Measurements from ENCODE around the gene TREML1.
"Not testable (repeated sequence)": the region's sequence is repeated elsewhere in the genome, so short reads cannot be mapped to it uniquely, and the experiment has no call there.

Gene TREML1

DNA sequence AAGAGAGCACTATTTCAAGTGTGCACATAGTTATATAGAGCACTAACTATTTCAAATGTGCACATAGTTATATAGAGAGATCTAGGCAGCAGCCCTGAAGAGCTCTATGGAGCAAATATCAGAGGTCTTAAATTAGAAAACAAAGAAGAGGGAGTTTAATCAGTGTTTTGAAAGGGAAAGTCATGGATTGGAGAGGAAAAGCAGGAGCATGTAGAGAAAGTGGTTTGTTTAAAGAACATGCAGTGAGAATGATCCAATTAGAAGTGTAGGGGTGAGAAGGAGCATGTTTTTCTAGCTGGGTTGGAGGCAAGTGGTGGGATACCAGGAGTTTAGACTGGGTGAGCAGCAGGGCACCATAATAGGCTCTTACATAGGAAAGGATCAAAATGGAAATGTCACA is 17.2 kb downstream of the TREML1 start:
- no peaks in the 10 kb centered on the region for H3K79me2 ChIP-seq (ENCODE audit: control insufficient read depth, insufficient read depth, low read length, unreplicated experiment)
- H3K4me1 ChIP-seq (ENCODE audit: control insufficient read depth, insufficient read depth, low read length, unreplicated experiment) = no peaks in the 10 kb centered on the region
- no peaks in the 10 kb centered on the region for H3K27me3 ChIP-seq (ENCODE audit: insufficient read depth, low read length)
- no peak overlapping the region for H3K4me3 ChIP-seq (ENCODE audit: low read depth, low read length)
- H3K27ac ChIP-seq (ENCODE audit: low read depth, low read length) = no peak overlapping the region
- H2AFZ ChIP-seq (ENCODE audit: low read length, unreplicated experiment) = no peak overlapping the region
- H3K36me3 ChIP-seq (ENCODE audit: insufficient read depth, low read length) = no peaks in the 10 kb centered on the region

DNA sequence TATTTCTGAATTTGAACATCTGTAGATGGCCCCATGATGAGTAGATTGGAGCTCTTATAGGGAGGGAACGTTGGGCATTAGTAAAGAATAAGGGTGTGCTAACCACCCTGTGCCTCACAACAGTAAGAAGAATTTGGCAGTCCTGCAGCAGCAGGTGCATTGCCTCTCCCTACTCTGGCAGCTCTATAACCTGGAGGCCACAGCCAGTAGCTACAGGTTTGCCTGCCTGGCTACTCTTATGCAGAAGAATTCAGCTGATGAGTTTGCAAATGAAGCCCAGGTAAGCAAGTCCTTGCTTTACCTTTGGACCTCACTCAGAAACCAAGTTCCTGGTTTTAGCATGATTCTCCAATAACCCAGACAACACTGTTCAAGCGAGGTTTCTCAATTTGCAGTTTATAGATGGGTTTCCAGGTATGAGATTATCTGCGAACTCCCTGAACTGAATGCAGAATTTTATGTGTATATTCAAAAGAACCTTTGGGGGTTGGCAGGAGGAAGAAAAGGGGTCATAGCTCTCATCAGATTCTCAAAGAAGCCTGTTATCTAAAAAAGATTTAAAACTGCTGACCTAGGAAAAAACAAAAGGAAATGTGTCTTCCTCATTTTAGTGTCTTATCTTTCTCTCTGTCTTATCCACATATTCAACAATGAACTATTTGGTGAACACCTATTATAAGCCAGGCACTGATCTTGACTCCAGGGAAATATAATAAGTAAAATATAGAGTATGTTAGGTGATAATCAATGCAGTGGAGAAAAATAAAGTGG is 18.9 kb downstream of the TREML1 start:
- H3K4me1 ChIP-seq (ENCODE audit: control insufficient read depth, insufficient read depth, low read length, unreplicated experiment) = no peaks in the 10 kb centered on the region
- no peak overlapping the region for H2AFZ ChIP-seq (ENCODE audit: low read length, unreplicated experiment)
- no peak overlapping the region for H3K4me3 ChIP-seq (ENCODE audit: low read depth, low read length)
- no peaks in the 10 kb centered on the region for H3K79me2 ChIP-seq (ENCODE audit: control insufficient read depth, insufficient read depth, low read length, unreplicated experiment)
- no peak overlapping the region for H3K27ac ChIP-seq (ENCODE audit: low read depth, low read length)
- H3K27me3 ChIP-seq (ENCODE audit: insufficient read depth, low read length) = no peaks in the 10 kb centered on the region
- no peaks in the 10 kb centered on the region for H3K36me3 ChIP-seq (ENCODE audit: insufficient read depth, low read length)

DNA sequence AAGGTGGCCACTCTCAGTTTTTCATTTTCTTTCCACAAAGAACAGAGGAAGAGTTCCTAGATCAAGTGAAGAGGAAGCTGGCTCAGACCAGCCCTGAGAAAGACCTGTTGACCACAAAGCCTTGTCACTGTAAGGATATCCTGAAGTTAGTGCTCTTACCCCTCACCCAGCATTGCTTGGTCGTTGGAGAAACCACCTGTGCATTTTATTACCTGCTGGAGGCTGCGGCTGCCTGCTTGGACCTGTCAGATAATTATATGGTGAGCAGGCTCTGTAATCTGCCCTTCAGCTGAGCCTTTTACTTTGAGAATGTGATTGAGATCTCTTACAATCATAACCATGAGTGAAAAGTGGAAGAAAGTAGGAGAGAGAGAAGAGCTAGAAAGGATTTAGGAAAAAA is 21.9 kb downstream of the TREML1 start:
- no peak overlapping the region for H3K27ac ChIP-seq (ENCODE audit: low read depth, low read length)
- no peaks in the 10 kb centered on the region for H3K79me2 ChIP-seq (ENCODE audit: control insufficient read depth, insufficient read depth, low read length, unreplicated experiment)
- H3K4me1 ChIP-seq (ENCODE audit: control insufficient read depth, insufficient read depth, low read length, unreplicated experiment) = no peaks in the 10 kb centered on the region
- no peaks in the 10 kb centered on the region for H3K36me3 ChIP-seq (ENCODE audit: insufficient read depth, low read length)
- H3K27me3 ChIP-seq (ENCODE audit: insufficient read depth, low read length) = no peaks in the 10 kb centered on the region
- H2AFZ ChIP-seq (ENCODE audit: low read length, unreplicated experiment) = no peak overlapping the region
- H3K4me3 ChIP-seq (ENCODE audit: low read depth, low read length) = no peak overlapping the region

DNA sequence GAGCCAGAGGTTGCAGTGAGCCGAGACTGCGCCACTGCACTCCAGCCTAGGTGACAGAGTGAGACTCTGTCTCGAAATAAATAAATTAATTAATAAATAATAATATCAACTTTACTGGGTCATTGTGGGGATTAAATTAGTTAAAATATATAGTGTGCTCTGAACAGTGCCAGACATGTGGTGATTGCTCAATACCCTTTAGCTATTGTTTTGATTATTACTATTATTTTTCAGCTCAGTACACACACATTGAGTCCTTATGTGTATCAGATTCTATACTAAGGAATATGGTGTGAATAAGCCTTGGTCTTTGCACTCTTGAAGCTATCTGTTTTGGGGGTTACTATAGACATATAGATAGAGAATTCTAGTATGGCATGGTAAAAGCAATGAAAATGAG is 28.9 kb downstream of the TREML1 start:
- H3K27me3 ChIP-seq (ENCODE audit: insufficient read depth, low read length) = no peaks in the 10 kb centered on the region
- H3K4me1 ChIP-seq (ENCODE audit: control insufficient read depth, insufficient read depth, low read length, unreplicated experiment) = no peaks in the 10 kb centered on the region
- H3K4me3 ChIP-seq (ENCODE audit: low read depth, low read length) = no peak overlapping the region
- H2AFZ ChIP-seq (ENCODE audit: low read length, unreplicated experiment) = no peak overlapping the region
- H3K36me3 ChIP-seq (ENCODE audit: insufficient read depth, low read length) = no peaks in the 10 kb centered on the region
- H3K79me2 ChIP-seq (ENCODE audit: control insufficient read depth, insufficient read depth, low read length, unreplicated experiment) = no peaks in the 10 kb centered on the region
- H3K27ac ChIP-seq (ENCODE audit: low read depth, low read length) = no peak overlapping the region

DNA sequence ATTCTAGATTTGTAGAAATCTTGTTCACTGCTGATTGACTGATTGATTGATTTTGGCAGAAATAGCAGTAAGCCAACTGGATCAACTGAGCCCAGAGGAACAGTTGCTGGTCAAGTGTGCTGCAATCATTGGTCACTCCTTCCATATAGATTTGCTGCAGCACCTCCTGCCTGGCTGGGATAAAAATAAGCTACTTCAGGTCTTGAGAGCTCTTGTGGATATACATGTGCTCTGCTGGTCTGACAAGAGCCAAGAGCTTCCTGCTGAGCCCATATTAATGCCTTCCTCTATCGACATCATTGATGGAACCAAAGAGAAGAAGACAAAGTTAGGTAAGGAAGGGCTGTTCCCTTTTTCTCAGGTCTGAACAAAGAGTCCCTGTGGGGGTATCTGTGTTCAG is 31.2 kb downstream of the TREML1 start:
- no peak overlapping the region for H3K4me3 ChIP-seq (ENCODE audit: low read depth, low read length)
- H3K4me1 ChIP-seq (ENCODE audit: control insufficient read depth, insufficient read depth, low read length, unreplicated experiment) = no peaks in the 10 kb centered on the region
- H2AFZ ChIP-seq (ENCODE audit: low read length, unreplicated experiment) = no peak overlapping the region
- H3K27me3 ChIP-seq (ENCODE audit: insufficient read depth, low read length) = no peaks in the 10 kb centered on the region
- H3K27ac ChIP-seq (ENCODE audit: low read depth, low read length) = no peak overlapping the region
- no peaks in the 10 kb centered on the region for H3K79me2 ChIP-seq (ENCODE audit: control insufficient read depth, insufficient read depth, low read length, unreplicated experiment)
- H3K36me3 ChIP-seq (ENCODE audit: insufficient read depth, low read length) = no peaks in the 10 kb centered on the region

DNA sequence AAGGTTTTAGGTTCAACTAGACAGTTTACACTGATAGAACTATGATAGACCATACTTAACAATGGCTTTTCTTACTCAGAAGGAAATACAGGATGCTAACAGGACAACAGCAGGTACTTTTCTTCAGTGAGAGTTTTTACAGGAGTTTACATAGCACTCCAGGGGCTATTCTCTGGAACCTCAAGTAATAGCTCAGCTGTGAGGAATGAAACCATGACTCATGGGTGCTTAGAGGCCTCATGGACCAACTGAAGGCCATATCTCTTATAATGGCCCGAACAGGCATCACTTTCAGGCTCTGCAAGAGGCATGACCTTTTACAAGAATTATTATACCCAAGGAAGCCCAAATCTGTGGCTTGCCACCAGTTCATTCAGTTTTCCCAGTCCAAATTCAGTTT is 31.8 kb downstream of the TREML1 start:
- Histone ChIP-seq H2AFZ (ENCODE audit: low read length, unreplicated experiment) (no peak overlapping the region), H3K4me1 (ENCODE audit: control insufficient read depth, insufficient read depth, low read length, unreplicated experiment) (no peaks in the 10 kb centered on the region), H3K36me3 (ENCODE audit: insufficient read depth, low read length) (no peaks in the 10 kb centered on the region), H3K27ac (ENCODE audit: low read depth, low read length) (no peak overlapping the region), H3K79me2 (ENCODE audit: control insufficient read depth, insufficient read depth, low read length, unreplicated experiment) (no peaks in the 10 kb centered on the region), H3K4me3 (ENCODE audit: low read depth, low read length) (no peak overlapping the region), H3K27me3 (ENCODE audit: insufficient read depth, low read length) (no peaks in the 10 kb centered on the region)

DNA sequence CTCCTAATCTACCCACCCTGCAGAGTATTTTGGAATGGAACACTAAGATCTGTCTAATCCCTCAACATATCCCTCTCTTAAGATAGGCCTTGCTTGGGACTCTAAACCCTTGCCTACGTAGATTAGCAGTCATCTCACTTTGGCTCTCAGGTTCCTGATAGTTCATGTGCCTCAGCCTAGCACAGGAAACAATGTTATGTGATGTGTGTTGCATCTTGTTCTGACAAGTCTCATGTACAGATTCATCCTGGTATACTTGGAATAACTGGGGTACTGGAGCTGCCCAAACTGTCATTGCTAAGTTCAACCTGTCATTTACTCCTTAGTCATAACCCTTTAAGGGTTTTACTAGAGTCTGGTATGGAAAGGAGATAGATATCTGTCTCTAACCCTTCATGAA is 34.1 kb downstream of the TREML1 start:
- Histone ChIP-seq H3K4me1 (ENCODE audit: control insufficient read depth, insufficient read depth, low read length, unreplicated experiment) (no peaks in the 10 kb centered on the region), H3K27ac (ENCODE audit: low read depth, low read length) (no peak overlapping the region), H3K27me3 (ENCODE audit: insufficient read depth, low read length) (no peaks in the 10 kb centered on the region), H3K36me3 (ENCODE audit: insufficient read depth, low read length) (no peaks in the 10 kb centered on the region), H2AFZ (ENCODE audit: low read length, unreplicated experiment) (no peak overlapping the region), H3K79me2 (ENCODE audit: control insufficient read depth, insufficient read depth, low read length, unreplicated experiment) (no peaks in the 10 kb centered on the region), H3K4me3 (ENCODE audit: low read depth, low read length) (no peak overlapping the region)

DNA sequence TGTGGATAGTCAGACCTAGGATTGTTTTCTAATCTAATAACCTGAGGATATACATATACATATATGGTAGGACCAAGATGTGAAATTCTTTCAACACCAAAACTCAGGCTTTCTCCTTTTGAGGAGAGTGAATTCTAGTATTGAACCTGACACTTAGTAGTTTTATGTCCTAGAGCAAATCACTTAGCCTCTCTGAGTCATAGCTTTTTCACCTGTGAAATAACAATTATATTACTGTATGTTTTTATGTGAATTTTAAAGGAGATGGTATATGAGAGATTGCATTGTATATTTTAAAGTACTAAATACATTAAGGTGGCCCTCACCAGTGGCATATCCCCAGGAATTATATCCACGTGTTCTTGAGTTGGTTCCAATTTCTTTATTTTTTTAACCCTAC is 34.6 kb downstream of the TREML1 start:
- Histone ChIP-seq H3K27ac (ENCODE audit: low read depth, low read length) (no peak overlapping the region), H3K36me3 (ENCODE audit: insufficient read depth, low read length) (no peaks in the 10 kb centered on the region), H3K27me3 (ENCODE audit: insufficient read depth, low read length) (no peaks in the 10 kb centered on the region), H3K4me1 (ENCODE audit: control insufficient read depth, insufficient read depth, low read length, unreplicated experiment) (no peaks in the 10 kb centered on the region), H3K4me3 (ENCODE audit: low read depth, low read length) (no peak overlapping the region), H3K79me2 (ENCODE audit: control insufficient read depth, insufficient read depth, low read length, unreplicated experiment) (no peaks in the 10 kb centered on the region), H2AFZ (ENCODE audit: low read length, unreplicated experiment) (no peak overlapping the region)

DNA sequence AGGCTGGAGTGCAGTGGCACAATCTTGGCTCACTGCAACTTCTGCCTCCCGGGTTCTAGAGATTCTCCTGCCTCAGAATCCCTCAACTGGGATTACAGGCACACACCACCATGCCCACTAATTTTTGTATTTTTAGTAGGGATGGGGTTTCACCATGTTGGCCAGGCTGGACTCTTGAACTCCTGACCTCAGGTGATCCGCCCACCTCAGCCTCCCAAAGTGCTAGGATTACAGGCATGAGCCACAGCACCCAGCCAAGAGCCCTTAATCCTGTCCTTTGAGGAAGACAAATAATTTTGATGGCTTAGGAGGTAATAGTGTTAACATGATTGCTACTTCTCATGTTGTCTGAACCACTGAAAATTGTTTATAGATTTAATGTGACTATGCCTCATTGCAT is 39.1 kb downstream of the TREML1 start:
- H3K36me3 ChIP-seq (ENCODE audit: insufficient read depth, low read length); H2AFZ ChIP-seq (ENCODE audit: low read length, unreplicated experiment); H3K27me3 ChIP-seq (ENCODE audit: insufficient read depth, low read length); H3K4me3 ChIP-seq (ENCODE audit: low read depth, low read length); H3K4me1 ChIP-seq (ENCODE audit: control insufficient read depth, insufficient read depth, low read length, unreplicated experiment); H3K27ac ChIP-seq (ENCODE audit: low read depth, low read length); H3K79me2 ChIP-seq (ENCODE audit: control insufficient read depth, insufficient read depth, low read length, unreplicated experiment): not testable (repeated sequence)

DNA sequence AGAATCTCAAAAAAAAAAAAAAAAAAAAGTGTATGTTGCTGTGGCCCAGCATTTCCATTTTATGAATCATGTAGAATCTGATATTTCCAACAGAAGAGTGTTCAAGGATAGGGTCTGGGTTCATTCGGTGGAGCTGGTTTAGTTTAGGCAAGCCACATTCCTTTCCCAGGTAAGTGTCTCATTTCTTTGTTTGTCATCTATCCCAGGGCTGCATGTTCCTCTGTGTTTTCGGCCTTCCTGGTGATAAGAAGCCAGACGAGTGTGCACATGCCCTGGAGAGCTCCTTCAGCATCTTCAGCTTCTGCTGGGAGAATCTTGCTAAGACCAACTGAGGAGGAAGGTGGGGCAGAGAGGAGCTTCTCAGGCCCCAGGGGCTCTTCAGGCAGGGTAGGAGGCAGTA is 43.1 kb downstream of the TREML1 start:
- Histone ChIP-seq H3K4me1 (ENCODE audit: control insufficient read depth, insufficient read depth, low read length, unreplicated experiment) (no peaks in the 10 kb centered on the region), H3K79me2 (ENCODE audit: control insufficient read depth, insufficient read depth, low read length, unreplicated experiment) (no peaks in the 10 kb centered on the region), H3K27me3 (ENCODE audit: insufficient read depth, low read length) (no peaks in the 10 kb centered on the region), H2AFZ (ENCODE audit: low read length, unreplicated experiment) (no peak overlapping the region), H3K27ac (ENCODE audit: low read depth, low read length) (no peak overlapping the region), H3K36me3 (ENCODE audit: insufficient read depth, low read length) (no peaks in the 10 kb centered on the region), H3K4me3 (ENCODE audit: low read depth, low read length) (no peak overlapping the region)

DNA sequence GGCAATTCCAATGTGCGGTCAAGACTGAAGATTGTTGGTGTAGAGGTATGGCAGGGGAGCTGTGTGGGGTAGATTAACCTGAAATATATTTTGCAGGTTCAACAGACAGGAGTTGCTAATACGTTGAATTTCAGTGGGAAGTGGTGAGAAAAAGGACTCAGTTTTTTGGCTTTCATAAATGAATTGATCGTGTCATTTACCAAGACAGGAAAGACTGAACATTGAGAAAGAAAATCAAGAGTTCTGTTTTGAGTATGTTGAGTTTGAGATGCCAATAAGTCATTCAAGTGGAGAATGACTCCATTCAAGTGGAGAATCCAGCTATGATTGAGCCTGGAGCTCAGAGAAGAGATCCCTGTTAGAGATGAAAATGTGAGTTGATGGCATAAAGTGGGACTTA is 50.3 kb downstream of the TREML1 start:
- peaks cover 16% of the 10 kb centered on the region for H3K36me3 ChIP-seq (ENCODE audit: insufficient read depth, low read length)
- no peaks in the 10 kb centered on the region for H3K27me3 ChIP-seq (ENCODE audit: insufficient read depth, low read length)
- H3K4me1 ChIP-seq (ENCODE audit: control insufficient read depth, insufficient read depth, low read length, unreplicated experiment) = no peaks in the 10 kb centered on the region
- no peaks in the 10 kb centered on the region for H3K79me2 ChIP-seq (ENCODE audit: control insufficient read depth, insufficient read depth, low read length, unreplicated experiment)
- no peak overlapping the region for H3K4me3 ChIP-seq (ENCODE audit: low read depth, low read length)
- no peak overlapping the region for H3K27ac ChIP-seq (ENCODE audit: low read depth, low read length)
- no peak overlapping the region for H2AFZ ChIP-seq (ENCODE audit: low read length, unreplicated experiment)

Measured in ACC112 (cell line).